ENCODE measurements around the gene NUDT13.

The NUDT13 gene

GRCh38 chr10:73152009-73152408 lies 41.8 kb downstream of the NUDT13 start:
- Histone ChIP-seq H3K36me3 (replicated peaks in 1 of 2; ENCODE audit: control insufficient read depth in 2 of 2, insufficient read depth in 2 of 2, low read length in 2 of 2) (peaks cover 14 to 78% of the 10 kb centered on the region in 2 donors), H4K91ac (ENCODE audit: low read depth, low read length, poor library complexity) (no peak overlapping the region), H3K9me3 (replicated peaks in 1 of 2; ENCODE audit: control insufficient read depth in 2 of 2, insufficient read depth in 1 of 2, low read depth in 1 of 2, low read length in 2 of 2) (no peaks in the 10 kb centered on the region), H3K14ac (ENCODE audit: low read length) (no peak overlapping the region), H3K4me3 (ENCODE audit: low read length in 2 of 2) (no peak overlapping the region), H2BK5ac (ENCODE audit: low read length) (no peak overlapping the region), H3K27ac (replicated peaks; ENCODE audit: low read length) (no peak overlapping the region), H3K4ac (ENCODE audit: low read length) (no peak overlapping the region), H2AFZ (ENCODE audit: low read length) (no peak overlapping the region), H2BK15ac (ENCODE audit: low read length) (no peak overlapping the region), H3K4me2 (ENCODE audit: insufficient read depth, low read length, poor library complexity, severe bottlenecking) (no peak overlapping the region), H4K8ac (ENCODE audit: low read depth, low read length) (no peak overlapping the region), H3K18ac (ENCODE audit: low read length) (no peak overlapping the region), H2AK5ac (ENCODE audit: low read depth, low read length) (no peak overlapping the region), H3K23ac (ENCODE audit: low read depth, low read length, poor library complexity) (no peak overlapping the region), H3K9ac (ENCODE audit: low read depth, low read length, poor library complexity) (no peak overlapping the region), H2BK120ac (ENCODE audit: low read depth, low read length) (no peak overlapping the region), H2BK12ac (ENCODE audit: low read length) (no peak overlapping the region), H3K4me1 (ENCODE audit: control insufficient read depth in 2 of 2, insufficient read depth in 1 of 2, low read depth in 1 of 2, low read length in 2 of 2) (no peaks in the 10 kb centered on the region), H3K27me3 (ENCODE audit: control insufficient read depth in 3 of 3, insufficient read depth in 3 of 3, low read depth in 1 of 3, low read length in 3 of 3) (no peaks in the 10 kb centered on the region), H3K79me1 (ENCODE audit: low read depth, low read length) (no peaks in the 10 kb centered on the region)
- no peak for DNase-seq (ENCODE audit: low spot score)
- no CpG with 5 or more reads among the region's 3 CpGs for WGBS, 2 donors (ENCODE audit: extremely low coverage in 2 of 2, insufficient read length in 2 of 2, insufficient replicate concordance in 1 of 2)

DNA sequence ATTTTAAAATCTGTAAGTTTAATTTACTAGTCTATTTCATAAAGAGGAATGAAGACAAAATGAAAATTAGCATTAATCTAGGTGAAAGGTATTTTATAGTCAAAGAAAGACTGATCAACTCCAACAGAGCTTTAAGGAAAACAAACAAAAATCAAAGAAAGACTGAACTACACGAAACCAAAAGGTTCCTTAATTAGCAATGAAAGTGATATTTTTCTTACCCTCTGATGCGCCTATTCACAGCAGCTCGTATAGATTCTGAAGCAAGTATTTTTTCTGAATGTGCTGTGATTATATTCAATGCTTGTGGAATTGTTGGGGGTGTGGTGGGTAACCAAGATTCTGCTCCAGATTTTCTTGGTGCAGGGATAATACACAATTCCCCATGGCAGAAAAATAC lies 45.8 kb downstream of the NUDT13 start:
- no CpG with 5 or more reads among the region's 3 CpGs for WGBS, 2 donors (ENCODE audit: extremely low coverage in 2 of 2, insufficient read length in 2 of 2, insufficient replicate concordance in 1 of 2)
- H4K91ac ChIP-seq (ENCODE audit: low read depth, low read length, poor library complexity): no peak overlapping the region
- no peak overlapping the region for H2BK5ac ChIP-seq (ENCODE audit: low read length)
- H2BK12ac ChIP-seq (ENCODE audit: low read length): no peak overlapping the region
- H3K27me3 ChIP-seq (ENCODE audit: control insufficient read depth in 3 of 3, insufficient read depth in 3 of 3, low read depth in 1 of 3, low read length in 3 of 3): no peaks in the 10 kb centered on the region
- no peaks in the 10 kb centered on the region for H3K9me3 ChIP-seq (replicated peaks in 1 of 2; ENCODE audit: control insufficient read depth in 2 of 2, insufficient read depth in 1 of 2, low read depth in 1 of 2, low read length in 2 of 2)
- H3K9ac ChIP-seq (ENCODE audit: low read depth, low read length, poor library complexity): no peak overlapping the region
- DNase-seq (ENCODE audit: low spot score): no peak
- H2AFZ ChIP-seq (ENCODE audit: low read length): no peak overlapping the region
- H3K79me1 ChIP-seq (ENCODE audit: low read depth, low read length): no peaks in the 10 kb centered on the region
- no peak overlapping the region for H2BK120ac ChIP-seq (ENCODE audit: low read depth, low read length)
- no peaks in the 10 kb centered on the region for H3K4me1 ChIP-seq (ENCODE audit: control insufficient read depth in 2 of 2, insufficient read depth in 1 of 2, low read depth in 1 of 2, low read length in 2 of 2)
- no peak overlapping the region for H3K4me3 ChIP-seq (ENCODE audit: low read length in 2 of 2)
- H3K14ac ChIP-seq (ENCODE audit: low read length): no peak overlapping the region
- no peak overlapping the region for H4K8ac ChIP-seq (ENCODE audit: low read depth, low read length)
- no peak overlapping the region for H3K23ac ChIP-seq (ENCODE audit: low read depth, low read length, poor library complexity)
- H2BK15ac ChIP-seq (ENCODE audit: low read length): no peak overlapping the region
- peaks cover 11 to 77% of the 10 kb centered on the region in 2 donors for H3K36me3 ChIP-seq (replicated peaks in 1 of 2; ENCODE audit: control insufficient read depth in 2 of 2, insufficient read depth in 2 of 2, low read length in 2 of 2)
- no peak overlapping the region for H3K27ac ChIP-seq (replicated peaks; ENCODE audit: low read length)
- no peak overlapping the region for H3K4me2 ChIP-seq (ENCODE audit: insufficient read depth, low read length, poor library complexity, severe bottlenecking)
- H3K4ac ChIP-seq (ENCODE audit: low read length): no peak overlapping the region
- H2AK5ac ChIP-seq (ENCODE audit: low read depth, low read length): no peak overlapping the region
- H3K18ac ChIP-seq (ENCODE audit: low read length): no peak overlapping the region

DNA sequence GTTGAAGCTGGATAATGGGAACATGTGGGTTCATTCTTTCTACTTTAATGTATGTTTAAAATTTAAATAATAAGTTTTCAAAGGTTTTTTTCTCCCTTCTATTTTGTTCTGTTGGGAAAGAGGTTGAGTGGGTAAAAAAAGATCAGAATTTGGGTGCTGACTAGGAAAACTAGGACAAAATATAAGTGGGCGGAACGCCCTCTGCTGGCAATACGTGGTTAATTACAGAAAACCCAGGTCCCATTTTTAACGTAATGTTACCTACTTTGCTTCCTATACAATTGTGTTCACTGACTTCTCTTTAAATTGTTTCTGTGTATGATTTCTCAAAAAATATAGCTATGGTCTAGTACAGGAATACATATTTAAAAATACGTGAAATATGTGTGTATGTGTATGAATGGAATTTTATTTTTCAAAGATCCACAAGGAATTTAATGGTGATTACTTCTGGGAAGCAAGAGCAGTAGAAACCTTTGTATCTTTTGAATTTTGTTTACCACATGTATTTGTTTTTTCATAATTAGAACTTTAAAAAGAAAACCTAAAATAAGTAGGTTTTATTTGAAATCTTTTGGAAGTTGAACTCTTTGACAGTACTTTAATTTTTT lies 48.9 kb downstream of the NUDT13 start:
- Histone ChIP-seq H4K8ac (ENCODE audit: low read depth, low read length) (no peak overlapping the region), H2AK5ac (ENCODE audit: low read depth, low read length) (no peak overlapping the region), H3K4me1 (ENCODE audit: control insufficient read depth in 2 of 2, insufficient read depth in 1 of 2, low read depth in 1 of 2, low read length in 2 of 2) (no peaks in the 10 kb centered on the region), H2BK5ac (ENCODE audit: low read length) (no peak overlapping the region), H3K36me3 (replicated peaks in 1 of 2; ENCODE audit: control insufficient read depth in 2 of 2, insufficient read depth in 2 of 2, low read length in 2 of 2) (peaks cover 8 to 79% of the 10 kb centered on the region in 2 donors), H3K9me3 (replicated peaks in 1 of 2; ENCODE audit: control insufficient read depth in 2 of 2, insufficient read depth in 1 of 2, low read depth in 1 of 2, low read length in 2 of 2) (peaks cover 0 to 12% of the 10 kb centered on the region in 2 donors), H2BK15ac (ENCODE audit: low read length) (no peak overlapping the region), H3K27me3 (ENCODE audit: control insufficient read depth in 3 of 3, insufficient read depth in 3 of 3, low read depth in 1 of 3, low read length in 3 of 3) (no peaks in the 10 kb centered on the region), H3K27ac (replicated peaks; ENCODE audit: low read length) (no peak overlapping the region), H2AFZ (ENCODE audit: low read length) (no peak overlapping the region), H3K23ac (ENCODE audit: low read depth, low read length, poor library complexity) (no peak overlapping the region), H3K18ac (ENCODE audit: low read length) (no peak overlapping the region), H3K79me1 (ENCODE audit: low read depth, low read length) (no peaks in the 10 kb centered on the region), H4K91ac (ENCODE audit: low read depth, low read length, poor library complexity) (no peak overlapping the region), H3K4me2 (ENCODE audit: insufficient read depth, low read length, poor library complexity, severe bottlenecking) (no peak overlapping the region), H3K4me3 (ENCODE audit: low read length in 2 of 2) (no peak overlapping the region), H2BK12ac (ENCODE audit: low read length) (no peak overlapping the region), H2BK120ac (ENCODE audit: low read depth, low read length) (no peak overlapping the region), H3K4ac (ENCODE audit: low read length) (no peak overlapping the region), H3K14ac (ENCODE audit: low read length) (no peak overlapping the region), H3K9ac (ENCODE audit: low read depth, low read length, poor library complexity) (no peak overlapping the region)
- peak; percentile 31 for DNase-seq (ENCODE audit: low spot score)
- WGBS, 2 donors (ENCODE audit: extremely low coverage in 2 of 2, insufficient read length in 2 of 2, insufficient replicate concordance in 1 of 2): no CpG with 5 or more reads among the region's 5 CpGs

GRCh38 chr10:73161079-73161478 lies 50.8 kb downstream of the NUDT13 start:
- DNase-seq (ENCODE audit: low spot score): no peak
- Histone ChIP-seq H3K9me3 (replicated peaks in 1 of 2; ENCODE audit: control insufficient read depth in 2 of 2, insufficient read depth in 1 of 2, low read depth in 1 of 2, low read length in 2 of 2) (peaks cover 0 to 12% of the 10 kb centered on the region in 2 donors), H3K36me3 (replicated peaks in 1 of 2; ENCODE audit: control insufficient read depth in 2 of 2, insufficient read depth in 2 of 2, low read length in 2 of 2) (peaks cover 7 to 79% of the 10 kb centered on the region in 2 donors), H2BK12ac (ENCODE audit: low read length) (no peak overlapping the region), H3K18ac (ENCODE audit: low read length) (no peak overlapping the region), H2AFZ (ENCODE audit: low read length) (no peak overlapping the region), H3K9ac (ENCODE audit: low read depth, low read length, poor library complexity) (no peak overlapping the region), H3K14ac (ENCODE audit: low read length) (no peak overlapping the region), H3K4me1 (ENCODE audit: control insufficient read depth in 2 of 2, insufficient read depth in 1 of 2, low read depth in 1 of 2, low read length in 2 of 2) (no peaks in the 10 kb centered on the region), H4K8ac (ENCODE audit: low read depth, low read length) (no peak overlapping the region), H3K4me3 (ENCODE audit: low read length in 2 of 2) (no peak overlapping the region), H4K91ac (ENCODE audit: low read depth, low read length, poor library complexity) (no peak overlapping the region), H3K27me3 (ENCODE audit: control insufficient read depth in 3 of 3, insufficient read depth in 3 of 3, low read depth in 1 of 3, low read length in 3 of 3) (no peaks in the 10 kb centered on the region), H3K27ac (replicated peaks; ENCODE audit: low read length) (no peak overlapping the region), H3K79me1 (ENCODE audit: low read depth, low read length) (no peaks in the 10 kb centered on the region), H3K4ac (ENCODE audit: low read length) (no peak overlapping the region), H2BK5ac (ENCODE audit: low read length) (no peak overlapping the region), H3K23ac (ENCODE audit: low read depth, low read length, poor library complexity) (no peak overlapping the region), H2BK15ac (ENCODE audit: low read length) (no peak overlapping the region), H2BK120ac (ENCODE audit: low read depth, low read length) (no peak overlapping the region), H2AK5ac (ENCODE audit: low read depth, low read length) (no peak overlapping the region), H3K4me2 (ENCODE audit: insufficient read depth, low read length, poor library complexity, severe bottlenecking) (no peak overlapping the region)
- WGBS, 2 donors (ENCODE audit: extremely low coverage in 2 of 2, insufficient read length in 2 of 2, insufficient replicate concordance in 1 of 2): no CpG with 5 or more reads among the region's 1 CpG
